DND-41 (cell line): ENCODE results near the gene CRACDL.
"Not testable (repeated sequence)": the region's sequence is repeated elsewhere in the genome, so short reads cannot be mapped to it uniquely, and the experiment has no call there.

Source experiments
- ATAC-seq: fragments of 200-7000 bp; cut with Tn5 transposase; 3 replicates; pipeline ENCODE4 v1.9.1; 2021; ENCODE audit warnings: low read depth; ENCODE audit not compliant: insufficient read depth
- DNase-seq: peaks from one replicate; pipeline ENCODE4 v3.0.0-alpha.2; 2020
- H2AFZ ChIP-seq: 2 replicates; pipeline ENCODE4 v1.6.0; 2012; ENCODE audit warnings: low read depth, low read length
- H3K27ac ChIP-seq: 2 replicates; pipeline ENCODE4 v1.5.1; 2012; ENCODE audit warnings: low read length, inconsistent platforms
- H3K27me3 ChIP-seq: fragments of 200-600 bp; sonication (generic); 2 replicates; pipeline ENCODE4 v1.6.0; 2012; ENCODE audit warnings: low read length, mild to moderate bottlenecking, inconsistent platforms; ENCODE audit not compliant: insufficient read depth, poor library complexity
- H3K36me3 ChIP-seq: 2 replicates; pipeline ENCODE4 v1.5.1; 2012; ENCODE audit warnings: low read length, inconsistent platforms; ENCODE audit not compliant: insufficient read depth
- H3K4me1 ChIP-seq: 2 replicates; pipeline ENCODE4 v1.5.1; 2012; ENCODE audit warnings: mild to moderate bottlenecking, low read length; ENCODE audit not compliant: insufficient read depth
- H3K4me2 ChIP-seq: 2 replicates; pipeline ENCODE4 v1.6.0; 2012; ENCODE audit warnings: mild to moderate bottlenecking, moderate library complexity, low read length, inconsistent platforms; ENCODE audit not compliant: insufficient read depth
- H3K4me3 ChIP-seq, 2 experiments: fragments of 200-600 bp in 1 of 2; shearing (Covaris generic) in 1 of 2; 2 replicates each; pipeline ENCODE4 v1.5.1; 2012 to 2016; ENCODE audit warnings: inconsistent platforms in 2 of 2, low read length in 2 of 2, mild to moderate bottlenecking in 2 of 2, low read depth in 1 of 2, moderate library complexity in 1 of 2
- H3K79me2 ChIP-seq: 2 replicates; pipeline ENCODE4 v1.6.0; 2012; ENCODE audit warnings: low read length, inconsistent platforms; ENCODE audit not compliant: insufficient read depth
- H3K9ac ChIP-seq: 2 replicates; pipeline ENCODE4 v1.6.0; 2012; ENCODE audit warnings: low read depth, mild to moderate bottlenecking, inconsistent platforms, low read length, moderate library complexity
- H3K9me3 ChIP-seq: 2 replicates; pipeline ENCODE4 v1.5.1; 2012; ENCODE audit warnings: low read length, moderate library complexity, mild to moderate bottlenecking, inconsistent platforms; ENCODE audit not compliant: insufficient read depth, severe bottlenecking
- H4K20me1 ChIP-seq: 2 replicates; pipeline ENCODE4 v1.6.0; 2012; ENCODE audit warnings: low read length; ENCODE audit not compliant: insufficient read depth
- CTCF ChIP-seq: IDR thresholded peaks from 2 replicates; pipeline ENCODE4 v1.5.1; 2012; ENCODE audit warnings: borderline replicate concordance, low read length, moderate library complexity, mild to moderate bottlenecking; ENCODE audit not compliant: poor library complexity, severe bottlenecking; ENCODE audit errors: extremely low read depth
- EZH2 ChIP-seq: IDR thresholded peaks from 3 replicates; pipeline ENCODE4 v1.6.1; 2012; ENCODE audit warnings: borderline replicate concordance, low read depth, mild to moderate bottlenecking, moderate library complexity, low read length, inconsistent platforms; ENCODE audit not compliant: severe bottlenecking

The CRACDL gene

GRCh38 chr2:98753801-98754200 lies 182.2 kb downstream of the CRACDL start:
- TF ChIP-seq CTCF (no peak), EZH2 (no peak)
- ATAC-seq = no peak
- Histone ChIP-seq H3K27ac (no peak overlapping the region), H3K4me1 (peaks cover 24% of the 10 kb centered on the region), H4K20me1 (no peaks in the 10 kb centered on the region), H3K36me3 (no peaks in the 10 kb centered on the region), H3K4me2 (no peak overlapping the region), H3K9ac (no peak overlapping the region), H2AFZ (no peak overlapping the region), H3K4me3 (no peak overlapping the region), H3K27me3 (no peaks in the 10 kb centered on the region), H3K79me2 (no peaks in the 10 kb centered on the region), H3K9me3 (no peaks in the 10 kb centered on the region)
- no peak for DNase-seq

- not testable (repeated sequence) for H2AFZ ChIP-seq, H3K27me3 ChIP-seq, H3K36me3 ChIP-seq, H3K9me3 ChIP-seq, H4K20me1 ChIP-seq, ATAC-seq, H3K27ac ChIP-seq, H3K9ac ChIP-seq, H3K79me2 ChIP-seq, H3K4me2 ChIP-seq, H3K4me3 ChIP-seq, DNase-seq
- peaks cover 17% of the 10 kb centered on the region for H3K4me1 ChIP-seq
Observed at GRCh38 chr2:98752711-98753110, 183.3 kb downstream of the CRACDL start.

GRCh38 chr2:98751748-98752147 lies 184.3 kb downstream of the CRACDL start:
- Histone ChIP-seq H3K4me2 (no peak overlapping the region), H3K27ac (no peak overlapping the region), H3K9ac (no peak overlapping the region), H4K20me1 (no peaks in the 10 kb centered on the region), H3K4me1 (peaks cover 10% of the 10 kb centered on the region), H3K9me3 (no peaks in the 10 kb centered on the region), H3K4me3 (no peak overlapping the region), H3K79me2 (no peaks in the 10 kb centered on the region), H2AFZ (no peak overlapping the region), H3K27me3 (no peaks in the 10 kb centered on the region), H3K36me3 (no peaks in the 10 kb centered on the region)
- TF ChIP-seq CTCF (no peak), EZH2 (no peak)
- DNase-seq (no peak), ATAC-seq (no peak)

- Histone ChIP-seq H3K4me3 (no peak overlapping the region), H3K27me3 (no peaks in the 10 kb centered on the region), H3K9ac (no peak overlapping the region), H3K4me2 (no peak overlapping the region), H3K27ac (no peak overlapping the region), H3K9me3 (no peaks in the 10 kb centered on the region), H2AFZ (no peak overlapping the region), H3K79me2 (no peaks in the 10 kb centered on the region), H3K36me3 (no peaks in the 10 kb centered on the region), H4K20me1 (no peaks in the 10 kb centered on the region), H3K4me1 (peaks cover 10% of the 10 kb centered on the region)
- TF ChIP-seq EZH2 (no peak), CTCF (no peak)
- ATAC-seq (no peak), DNase-seq (no peak)
Observed at GRCh38 chr2:98750593-98751282, 185.3 kb downstream of the CRACDL start.
